CD4-positive, alpha-beta T cell (primary cell): ENCODE measurements around the gene C16orf86. TPM values are rescaled to one million over a fixed set of nuclear protein-coding genes. Genes with fewer than 3 reads are reported as not detected.
A peak's percentile ranks its signal among the peaks of the same experiment; 100 is the strongest.

Experiments
- ATAC-seq: fragments of 200-7000 bp; cut with Tn5 transposase; one replicate; pipeline ENCODE4 v1.10.0; 2022; ENCODE audit warnings: mild to moderate bottlenecking; ENCODE audit not compliant: poor library complexity
- CTCF ChIA-PET: fragments of 350-600 bp; sonication (Branson Sonifier 250); formaldehyde crosslinking; loops from one replicate; lab custom pipeline; 2021; ENCODE audit warnings: antibody characterized with exemption, inconsistent platforms; lab: Charles Lee
- POLR2A ChIA-PET: fragments of 350-600 bp; sonication (Branson Sonifier 250); formaldehyde crosslinking; loops from one replicate; lab custom pipeline; 2021; ENCODE audit warnings: antibody characterized with exemption, inconsistent platforms; lab: Charles Lee
- DNase-seq, 14 experiments: peaks; one replicate each; pipeline ENCODE4 v3.0.0-alpha.2; 2013 to 2020; ENCODE audit warnings: mixed read lengths in 2 of 14
- H3K27ac ChIP-seq, 2 donors: one replicate each; pipeline versions ENCODE4 v1.5.1 to v1.7.0; 2013; ENCODE audit warnings: low read length in 2 of 2, low read depth in 1 of 2, mild to moderate bottlenecking in 1 of 2
- H3K27me3 ChIP-seq, 2 experiments: 1 replicate in 1 of 2; 2 replicates in 1 of 2; pipeline versions ENCODE4 v1.6.1 to v1.7.0; 2013; ENCODE audit warnings: low read length in 2 of 2, control low read depth in 1 of 2, mild to moderate bottlenecking in 1 of 2, moderate library complexity in 1 of 2; ENCODE audit not compliant: insufficient read depth in 2 of 2, control insufficient read depth in 1 of 2
- H3K36me3 ChIP-seq: one replicate; pipeline ENCODE4 v1.6.1; 2013; ENCODE audit warnings: low read length, control low read depth; ENCODE audit not compliant: insufficient read depth
- H3K4me1 ChIP-seq: one replicate; pipeline ENCODE4 v1.6.1; 2013; ENCODE audit warnings: low read length, control low read depth; ENCODE audit not compliant: insufficient read depth
- H3K4me3 ChIP-seq: one replicate; pipeline ENCODE4 v1.5.1; 2013; ENCODE audit warnings: mild to moderate bottlenecking, low read length, moderate library complexity
- H3K9me3 ChIP-seq, 2 experiments: 1 replicate in 1 of 2; 2 replicates in 1 of 2; pipeline versions ENCODE4 v1.6.1 to v1.7.0; 2013; ENCODE audit warnings: low read length in 2 of 2, mild to moderate bottlenecking in 2 of 2, control low read depth in 1 of 2, moderate library complexity in 1 of 2; ENCODE audit not compliant: control insufficient read depth in 1 of 2, insufficient read depth in 1 of 2
- H3K27ac Mint-ChIP-seq: one replicate; pipeline ENCODE4 v1.8.0; 2020; ENCODE audit warnings: mixed read lengths
- H3K27me3 Mint-ChIP-seq: one replicate; pipeline ENCODE4 v1.8.0; 2021; ENCODE audit warnings: mixed read lengths
- H3K36me3 Mint-ChIP-seq: one replicate; pipeline ENCODE4 v1.8.0; 2021; ENCODE audit warnings: low read depth, mixed read lengths
- H3K4me1 Mint-ChIP-seq: one replicate; pipeline ENCODE4 v1.8.0; 2021; ENCODE audit warnings: low read depth, mixed read lengths
- H3K4me3 Mint-ChIP-seq: one replicate; pipeline ENCODE4 v1.8.0; 2020; ENCODE audit warnings: mild to moderate bottlenecking, mixed read lengths
- H3K9me3 Mint-ChIP-seq: one replicate; pipeline ENCODE4 v1.8.0; 2020; ENCODE audit warnings: mixed read lengths
- CTCF ChIP-seq: fragments of 200-600 bp; IDR thresholded peaks from one replicate; pipeline ENCODE4 v1.8.0; 2022; ENCODE audit warnings: antibody characterized with exemption, mild to moderate bottlenecking
- intact Hi-C, 2 experiments: fragments of 100-400 bp; cut with DNase I in 1 of 2; cut with micrococcal nuclease in 1 of 2; formaldehyde crosslinking; loops; one replicate each; pipeline versions ENCODE4 v1.15.1 to v1.9.0; 2023 to 2025; cut with DNase I, micrococcal nuclease
- total RNA-seq, 174 experiments: library from RNA in 2 of 174; stranded (reverse) in 2 of 174; gene quantifications; one replicate each; pipeline ENCODE4 v1.2.3 and lab custom pipeline; 2021 to 2026

Gene C16orf86
- total RNA-seq, 2 experiments from 2014 or later: 2.0 to 2.4 TPM

- CTCF ChIA-PET: no interaction called here
- intact Hi-C loops: no loop called here
Observed at GRCh38 chr16:67636713-67637112, 29.9 kb upstream of the C16orf86 start.

GRCh38 chr16:67637625-67638024, 29.0 kb upstream of the C16orf86 start:
- H3K36me3 Mint-ChIP-seq: peaks cover 46% of the 10 kb centered on the region
- Histone ChIP-seq H3K9me3 (no peaks in the 10 kb centered on the region), H3K36me3 (peaks cover 55% of the 10 kb centered on the region), H3K4me3 (no peak overlapping the region), H3K27me3 (no peaks in the 10 kb centered on the region), H3K27ac (peak overlapping the region in 1 of 2 donors; percentile 86), H3K4me1 (no peaks in the 10 kb centered on the region)
- ChIA-PET CTCF (interaction anchor here (1.7 kb wide), 1 partner anchor 117 kb away, joined by 8 read pairs; no protein-coding TSS in a partner anchor), POLR2A (no interaction called here)
- H3K4me1 Mint-ChIP-seq: no peaks in the 10 kb centered on the region
- no peak overlapping the region for H3K4me3 Mint-ChIP-seq
- no peak for DNase-seq
- H3K9me3 Mint-ChIP-seq: no peaks in the 10 kb centered on the region
- no peak for TF ChIP-seq CTCF
- intact Hi-C loops: no loop called here
- H3K27ac Mint-ChIP-seq: no peak overlapping the region
- no peak for ATAC-seq
- H3K27me3 Mint-ChIP-seq: no peaks in the 10 kb centered on the region

More at GRCh38 chr16:67636713-67637112, 29.9 kb upstream of the C16orf86 start:
- Histone ChIP-seq H3K4me1 (no peaks in the 10 kb centered on the region), H3K36me3 (peaks cover 64% of the 10 kb centered on the region), H3K27me3 (no peaks in the 10 kb centered on the region), H3K4me3 (no peak overlapping the region), H3K27ac (peak overlapping the region in 1 of 2 donors; percentile 80), H3K9me3 (no peaks in the 10 kb centered on the region)
- no peak overlapping the region for H3K4me3 Mint-ChIP-seq
- DNase-seq (no peak), ATAC-seq (no peak)
- no peak overlapping the region for H3K27ac Mint-ChIP-seq
- TF ChIP-seq CTCF: no peak
- peaks cover 56% of the 10 kb centered on the region for H3K36me3 Mint-ChIP-seq
- no peaks in the 10 kb centered on the region for H3K9me3 Mint-ChIP-seq
- H3K27me3 Mint-ChIP-seq: no peaks in the 10 kb centered on the region
- POLR2A ChIA-PET: no interaction called here
- no peaks in the 10 kb centered on the region for H3K4me1 Mint-ChIP-seq

- POLR2A ChIA-PET: interaction anchor here (0.8 to 5.3 kb wide), 4 partner anchors 79 to 113 kb away, joined by 3 to 90 read pairs (median 39); partner anchors contain the start of genes CTCF and RIPOR1
- H3K4me1 Mint-ChIP-seq: no peaks in the 10 kb centered on the region
- CTCF ChIA-PET: interaction anchor here (1.5 to 7.4 kb wide), 3 partner anchors 94 to 161 kb away, joined by 3 to 65 read pairs (median 49); partner anchors contain the start of gene ATP6V0D1
- intact Hi-C loops: no loop called here
- Histone ChIP-seq H3K4me1 (peaks cover 31% of the 10 kb centered on the region), H3K27ac (no peak overlapping the region), H3K36me3 (peaks cover 29% of the 10 kb centered on the region), H3K9me3 (no peaks in the 10 kb centered on the region), H3K4me3 (no peak overlapping the region), H3K27me3 (no peaks in the 10 kb centered on the region)
- TF ChIP-seq CTCF: no peak
- no peaks in the 10 kb centered on the region for H3K27me3 Mint-ChIP-seq
- no peaks in the 10 kb centered on the region for H3K9me3 Mint-ChIP-seq
- ATAC-seq (no peak), DNase-seq (no peak)
- no peak overlapping the region for H3K27ac Mint-ChIP-seq
- peaks cover 33% of the 10 kb centered on the region for H3K36me3 Mint-ChIP-seq
- no peak overlapping the region for H3K4me3 Mint-ChIP-seq
Observed at GRCh38 chr16:67641779-67642708, 24.6 kb upstream of the C16orf86 start.
